ENCODE data around the gene ACTA1.
"Not testable (repeated sequence)": the region's sequence is repeated elsewhere in the genome, so short reads cannot be mapped to it uniquely, and the experiment has no call there.

ACTA1 gene

GRCh38 chr1:229407206-229408026 lies 26.5 kb downstream of the ACTA1 start:
- DNase-seq: no peak

- no peak for DNase-seq
These were observed 27.1 kb downstream of the ACTA1 start for GRCh38 chr1:229406798-229407197.

GRCh38 chr1:229403573-229403972 lies 30.3 kb downstream of the ACTA1 start:
- no peak for DNase-seq

- DNase-seq: no peak
These were observed 30.9 kb downstream of the ACTA1 start for GRCh38 chr1:229402993-229403392.

GRCh38 chr1:229402329-229402728 lies 31.6 kb downstream of the ACTA1 start:
- DNase-seq: not testable (repeated sequence)

GRCh38 chr1:229397762-229398161 lies 36.1 kb downstream of the ACTA1 start:
- no peak for DNase-seq

GRCh38 chr1:229396585-229397206 lies 37.2 kb downstream of the ACTA1 start:
- DNase-seq: no peak

- DNase-seq: not testable (repeated sequence)
These were observed 39.4 kb downstream of the ACTA1 start for GRCh38 chr1:229394517-229394916.

GRCh38 chr1:229392936-229393335 lies 41.0 kb downstream of the ACTA1 start:
- DNase-seq: no peak

- DNase-seq: no peak
These were observed 43.8 kb downstream of the ACTA1 start for GRCh38 chr1:229390130-229390529.

- DNase-seq: no peak
These were observed 44.9 kb downstream of the ACTA1 start for GRCh38 chr1:229388897-229389580.

- DNase-seq: no peak
These were observed 47.9 kb downstream of the ACTA1 start for GRCh38 chr1:229385853-229386456.

GRCh38 chr1:229384822-229385221 lies 49.1 kb downstream of the ACTA1 start:
- DNase-seq: no peak

GRCh38 chr1:229383961-229384360 lies 49.9 kb downstream of the ACTA1 start:
- no peak for DNase-seq

- no peak for DNase-seq
These were observed 50.7 kb downstream of the ACTA1 start for GRCh38 chr1:229383188-229383587.

All from CD4-positive, alpha-beta T cell treated with Interferon alpha-2 for 1 hour (primary cell).